Epithelial cell of proximal tubule (primary cell): Measurements from ENCODE around the gene RSPH3. TPM values are rescaled to one million over a fixed set of nuclear protein-coding genes. Genes with fewer than 3 reads are reported as not detected.
"Not testable (repeated sequence)": the region's sequence is repeated elsewhere in the genome, so short reads cannot be mapped to it uniquely, and the experiment has no call there.

Source experiments
- DNase-seq: peaks from one replicate; pipeline ENCODE4 v3.0.0-alpha.2; 2011; ENCODE audit warnings: low read depth
- H3K4me3 ChIP-seq: 2 replicates; pipeline ENCODE4 v1.5.1; 2011; ENCODE audit warnings: low read depth, mild to moderate bottlenecking, low read length
- total RNA-seq: library from RNA; depleted of rRNA; stranded (reverse); fragments of >200 nt; gene quantifications from 2 replicates; pipeline ENCODE4 v1.2.3, GENCODE V29; 2015
- TF ChIP-seq, protein P1 (sequence below): conservative IDR thresholded peaks from 2 replicates; pipeline ENCODE4 v1.5.1; 2012; ENCODE audit warnings: low read depth, mild to moderate bottlenecking, low read length

RSPH3 gene
- total RNA-seq, 1 donor from 2014 or later, result 5.2 TPM

DNA sequence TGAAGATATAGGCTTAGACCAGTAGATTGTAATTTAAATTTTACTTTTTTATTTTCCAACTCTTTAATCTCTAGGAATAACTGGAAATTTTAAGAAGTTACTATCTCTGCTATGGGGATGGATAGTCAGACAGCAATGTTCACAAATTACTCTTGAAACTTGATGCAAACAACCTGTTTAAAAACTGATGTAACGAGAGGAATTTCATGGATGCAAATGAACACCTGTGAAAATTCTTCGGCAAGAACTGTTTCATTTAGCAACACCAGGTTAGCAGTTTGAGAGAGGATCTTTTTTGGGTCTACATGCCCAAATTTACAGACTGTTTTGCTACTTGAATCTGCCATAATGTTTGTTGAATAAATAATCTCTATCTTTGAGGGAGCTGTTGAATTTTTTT, 20.0 kb upstream of the RSPH3 start:
- no peak overlapping the region for H3K4me3 ChIP-seq
- no peak for DNase-seq
- TF ChIP-seq, protein P1, sequence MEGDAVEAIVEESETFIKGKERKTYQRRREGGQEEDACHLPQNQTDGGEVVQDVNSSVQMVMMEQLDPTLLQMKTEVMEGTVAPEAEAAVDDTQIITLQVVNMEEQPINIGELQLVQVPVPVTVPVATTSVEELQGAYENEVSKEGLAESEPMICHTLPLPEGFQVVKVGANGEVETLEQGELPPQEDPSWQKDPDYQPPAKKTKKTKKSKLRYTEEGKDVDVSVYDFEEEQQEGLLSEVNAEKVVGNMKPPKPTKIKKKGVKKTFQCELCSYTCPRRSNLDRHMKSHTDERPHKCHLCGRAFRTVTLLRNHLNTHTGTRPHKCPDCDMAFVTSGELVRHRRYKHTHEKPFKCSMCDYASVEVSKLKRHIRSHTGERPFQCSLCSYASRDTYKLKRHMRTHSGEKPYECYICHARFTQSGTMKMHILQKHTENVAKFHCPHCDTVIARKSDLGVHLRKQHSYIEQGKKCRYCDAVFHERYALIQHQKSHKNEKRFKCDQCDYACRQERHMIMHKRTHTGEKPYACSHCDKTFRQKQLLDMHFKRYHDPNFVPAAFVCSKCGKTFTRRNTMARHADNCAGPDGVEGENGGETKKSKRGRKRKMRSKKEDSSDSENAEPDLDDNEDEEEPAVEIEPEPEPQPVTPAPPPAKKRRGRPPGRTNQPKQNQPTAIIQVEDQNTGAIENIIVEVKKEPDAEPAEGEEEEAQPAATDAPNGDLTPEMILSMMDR, result no peak

- TF ChIP-seq, protein P1, result no peak
- DNase-seq, result no peak
- H3K4me3 ChIP-seq, result no peak overlapping the region
Measured at GRCh38 chr6:159017757-159018559, 18.0 kb upstream of the RSPH3 start.

- DNase-seq, result no peak
- TF ChIP-seq, protein P1, result no peak
- H3K4me3 ChIP-seq, result no peak overlapping the region
Measured at GRCh38 chr6:159014406-159014805, 14.4 kb upstream of the RSPH3 start.

DNA sequence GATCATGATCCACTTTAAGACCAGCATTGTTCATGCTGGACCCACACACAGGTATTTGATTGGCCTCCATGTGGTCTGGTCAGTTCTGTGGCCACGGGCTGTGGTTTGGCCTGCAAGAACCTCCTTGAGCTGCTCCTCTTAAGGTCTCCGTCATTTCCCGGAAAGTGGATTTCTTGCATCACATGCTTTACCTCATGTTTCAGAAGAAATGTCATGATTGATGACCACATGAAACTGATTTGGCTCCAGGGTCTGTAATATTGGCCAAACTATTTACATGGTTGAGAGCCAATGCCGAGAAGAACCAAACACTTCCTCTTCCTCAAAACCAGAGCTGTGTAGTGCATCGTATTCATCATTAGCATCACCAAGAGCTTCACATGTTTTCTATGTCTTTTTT, 13.2 kb upstream of the RSPH3 start:
- DNase-seq, result no peak
- TF ChIP-seq, protein P1, result no peak
- no peak overlapping the region for H3K4me3 ChIP-seq

DNA sequence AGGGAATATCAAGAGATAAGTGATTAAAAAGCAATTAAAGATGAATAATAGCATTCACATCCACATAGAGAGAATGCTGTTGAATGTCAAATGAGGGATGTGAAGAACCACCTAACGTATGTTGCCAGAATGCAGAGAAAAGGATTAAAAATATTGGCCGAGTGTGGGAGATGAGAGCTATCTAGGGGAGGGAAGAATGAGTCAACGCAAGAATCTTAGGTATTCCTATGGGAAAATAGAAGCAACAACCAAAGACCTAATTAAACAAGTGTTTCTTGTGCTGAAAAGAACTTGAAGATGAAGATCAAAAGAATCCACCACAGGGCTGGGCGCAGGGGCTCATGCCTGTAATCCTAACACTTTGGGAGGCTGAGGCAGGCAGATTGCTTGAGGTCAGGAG, 12.2 kb upstream of the RSPH3 start:
- DNase-seq, result no peak
- no peak overlapping the region for H3K4me3 ChIP-seq
- TF ChIP-seq, protein P1, result no peak

DNA sequence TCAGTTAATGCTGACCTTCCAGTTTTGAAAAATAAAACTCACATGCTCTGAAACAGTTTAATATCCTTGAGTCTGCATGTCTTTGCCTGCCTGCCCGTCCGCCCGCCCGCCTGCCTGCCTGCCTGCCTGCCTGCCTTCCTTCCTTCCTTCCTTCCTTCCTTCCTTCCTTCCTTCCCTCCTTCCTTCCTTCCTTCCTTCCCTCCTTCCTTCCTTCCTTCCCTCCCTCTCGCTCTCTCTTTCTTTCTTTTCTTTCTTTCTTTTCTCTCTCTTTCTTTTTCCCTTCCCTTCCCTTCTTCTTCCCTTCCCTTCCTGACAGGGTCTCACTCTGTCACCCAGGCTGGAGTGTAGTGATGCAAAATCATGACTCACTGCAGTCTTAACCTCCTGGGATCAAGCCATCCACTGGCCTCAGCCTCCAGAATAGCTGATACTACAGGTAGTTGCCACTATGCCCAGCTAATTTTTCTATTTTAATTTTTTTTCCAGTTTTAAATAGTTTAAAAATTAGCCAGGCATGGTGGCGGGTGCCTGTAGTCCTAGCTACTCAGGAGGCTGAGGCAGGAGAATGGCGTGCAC, 10.1 kb upstream of the RSPH3 start:
- not testable (repeated sequence) for H3K4me3 ChIP-seq, DNase-seq

GRCh38 chr6:159008656-159009288, 8.8 kb upstream of the RSPH3 start:
- no peak for DNase-seq
- TF ChIP-seq, protein P1, result peak; percentile 51
- no peak overlapping the region for H3K4me3 ChIP-seq
